ENCODE data around the gene SHBG. TPM values are rescaled to one million over a fixed set of nuclear protein-coding genes. Genes with fewer than 3 reads are reported as not detected.

Gene SHBG
- total RNA-seq, 1 donor from 2014 or later: not detected

GRCh38 chr17:7673239-7673638 is 43.3 kb downstream of the SHBG start:
- Histone ChIP-seq H3K4me1 (no peaks in the 10 kb centered on the region), H3K9me3 (no peaks in the 10 kb centered on the region), H3K27me3 (no peaks in the 10 kb centered on the region), H3K27ac (no peak overlapping the region), H3K4me3 (no peak overlapping the region), H3K36me3 (peaks cover 6 to 78% of the 10 kb centered on the region in 2 donors)
- TF ChIP-seq POLR2AphosphoS5 (IDR thresholded peaks at IDR 0.05; ENCODE audit: insufficient read depth in 1 of 2, low read depth in 1 of 2): no peak
- TF ChIP-seq POLR2A (IDR thresholded peaks at IDR 0.05): no peak
- TF ChIP-seq, protein P1, sequence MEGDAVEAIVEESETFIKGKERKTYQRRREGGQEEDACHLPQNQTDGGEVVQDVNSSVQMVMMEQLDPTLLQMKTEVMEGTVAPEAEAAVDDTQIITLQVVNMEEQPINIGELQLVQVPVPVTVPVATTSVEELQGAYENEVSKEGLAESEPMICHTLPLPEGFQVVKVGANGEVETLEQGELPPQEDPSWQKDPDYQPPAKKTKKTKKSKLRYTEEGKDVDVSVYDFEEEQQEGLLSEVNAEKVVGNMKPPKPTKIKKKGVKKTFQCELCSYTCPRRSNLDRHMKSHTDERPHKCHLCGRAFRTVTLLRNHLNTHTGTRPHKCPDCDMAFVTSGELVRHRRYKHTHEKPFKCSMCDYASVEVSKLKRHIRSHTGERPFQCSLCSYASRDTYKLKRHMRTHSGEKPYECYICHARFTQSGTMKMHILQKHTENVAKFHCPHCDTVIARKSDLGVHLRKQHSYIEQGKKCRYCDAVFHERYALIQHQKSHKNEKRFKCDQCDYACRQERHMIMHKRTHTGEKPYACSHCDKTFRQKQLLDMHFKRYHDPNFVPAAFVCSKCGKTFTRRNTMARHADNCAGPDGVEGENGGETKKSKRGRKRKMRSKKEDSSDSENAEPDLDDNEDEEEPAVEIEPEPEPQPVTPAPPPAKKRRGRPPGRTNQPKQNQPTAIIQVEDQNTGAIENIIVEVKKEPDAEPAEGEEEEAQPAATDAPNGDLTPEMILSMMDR (IDR thresholded peaks at IDR 0.05): no peak
- intact Hi-C loops (cut with DNase I): no loop called here
- no peak for DNase-seq (ENCODE audit: extremely low spot score in 2 of 2)

GRCh38 chr17:7674934-7675333 is 45.0 kb downstream of the SHBG start:
- no peak for DNase-seq (ENCODE audit: extremely low spot score in 2 of 2)
- no peak overlapping the region for H3K27ac ChIP-seq
- H3K27me3 ChIP-seq: no peaks in the 10 kb centered on the region
- no peaks in the 10 kb centered on the region for H3K4me1 ChIP-seq
- no peaks in the 10 kb centered on the region for H3K9me3 ChIP-seq
- no peak overlapping the region for H3K4me3 ChIP-seq
- H3K36me3 ChIP-seq: peaks cover 6 to 61% of the 10 kb centered on the region in 2 donors
- TF ChIP-seq POLR2AphosphoS5 (IDR thresholded peaks at IDR 0.05; ENCODE audit: insufficient read depth in 1 of 2, low read depth in 1 of 2) (no peak), POLR2A (IDR thresholded peaks at IDR 0.05) (no peak)
- TF ChIP-seq, protein P1 (IDR thresholded peaks at IDR 0.05): no peak
- intact Hi-C loops (cut with DNase I): no loop called here

DNA sequence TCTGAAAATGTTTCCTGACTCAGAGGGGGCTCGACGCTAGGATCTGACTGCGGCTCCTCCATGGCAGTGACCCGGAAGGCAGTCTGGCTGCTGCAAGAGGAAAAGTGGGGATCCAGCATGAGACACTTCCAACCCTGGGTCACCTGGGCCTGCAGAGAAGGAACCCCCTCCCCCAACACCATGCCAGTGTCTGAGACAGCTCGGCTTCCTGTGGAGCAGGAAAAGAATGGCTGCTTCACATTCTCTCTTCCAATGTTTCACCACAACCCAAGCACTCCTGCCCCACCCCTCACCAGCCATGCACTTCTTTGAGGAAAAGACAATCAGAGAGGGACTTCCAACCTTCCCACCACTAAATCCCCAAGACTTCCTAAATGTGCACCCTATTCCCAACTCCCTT is 46.6 kb downstream of the SHBG start:
- Histone ChIP-seq H3K36me3 (peaks cover 6 to 48% of the 10 kb centered on the region in 2 donors), H3K27me3 (no peaks in the 10 kb centered on the region), H3K4me1 (no peaks in the 10 kb centered on the region), H3K4me3 (no peak overlapping the region), H3K9me3 (no peaks in the 10 kb centered on the region), H3K27ac (no peak overlapping the region)
- TF ChIP-seq, protein P1 (IDR thresholded peaks at IDR 0.05): no peak
- no peak for TF ChIP-seq POLR2AphosphoS5 (IDR thresholded peaks at IDR 0.05; ENCODE audit: insufficient read depth in 1 of 2, low read depth in 1 of 2)
- TF ChIP-seq POLR2A (IDR thresholded peaks at IDR 0.05): no peak
- intact Hi-C loops (cut with DNase I): no loop called here
- DNase-seq (ENCODE audit: extremely low spot score in 2 of 2): no peak

GRCh38 chr17:7677388-7678067 is 47.6 kb downstream of the SHBG start:
- Histone ChIP-seq H3K4me3 (no peak overlapping the region), H3K27ac (no peak overlapping the region), H3K36me3 (peaks cover 6 to 38% of the 10 kb centered on the region in 2 donors), H3K4me1 (no peaks in the 10 kb centered on the region), H3K9me3 (no peaks in the 10 kb centered on the region), H3K27me3 (no peaks in the 10 kb centered on the region)
- TF ChIP-seq POLR2AphosphoS5 (IDR thresholded peaks at IDR 0.05; ENCODE audit: insufficient read depth in 1 of 2, low read depth in 1 of 2) (no peak), POLR2A (IDR thresholded peaks at IDR 0.05) (no peak)
- TF ChIP-seq, protein P1 (IDR thresholded peaks at IDR 0.05): no peak
- no peak for DNase-seq (ENCODE audit: extremely low spot score in 2 of 2)
- intact Hi-C loops (cut with DNase I): no loop called here

Small RNA genes within 50 kb of the gene (small RNA-seq; reads per million reads assigned to genes)
- gene CD68: not detected

Other genes with a start within 250 kb of the SHBG start
- gene TNK1, start 249.0 kb upstream of the SHBG start, total RNA-seq: 10.1 TPM
- gene PLSCR3, start 235.6 kb upstream of the SHBG start, total RNA-seq: 37.1 TPM
- 118 TPM for gene TMEM256, start 226.0 kb upstream of the SHBG start, total RNA-seq
- gene NLGN2, start 222.3 kb upstream of the SHBG start, total RNA-seq: 25.5 TPM
- not detected for gene SPEM1, start 209.8 kb upstream of the SHBG start, total RNA-seq
- not detected for gene SPEM2, start 204.5 kb upstream of the SHBG start, total RNA-seq
- gene SPEM3, start 201.3 kb upstream of the SHBG start, total RNA-seq: not detected
- gene TMEM102, start 194.7 kb upstream of the SHBG start, total RNA-seq: 9.8 TPM
- gene FGF11, start 190.6 kb upstream of the SHBG start, total RNA-seq: 10.8 TPM
- 5.9 TPM for gene CHRNB1, start 185.1 kb upstream of the SHBG start, total RNA-seq
- gene ZBTB4, start 150.5 kb upstream of the SHBG start, total RNA-seq: 38.1 TPM
- gene SLC35G6, start 148.7 kb upstream of the SHBG start, total RNA-seq: not detected
- gene POLR2A, start 145.8 kb upstream of the SHBG start, total RNA-seq: 118 TPM
- 60.6 TPM for gene TNFSF12, start 81.1 kb upstream of the SHBG start, total RNA-seq
- 20.1 TPM for gene TNFSF13, start 71.4 kb upstream of the SHBG start, total RNA-seq
- gene SENP3, start 68.2 kb upstream of the SHBG start, total RNA-seq: 60.2 TPM
- gene CD68, start 50.5 kb upstream of the SHBG start, total RNA-seq: 40.0 TPM
- gene MPDU1, start 46.3 kb upstream of the SHBG start, total RNA-seq: 73.4 TPM
- gene SOX15, start 40.0 kb upstream of the SHBG start, total RNA-seq: 44.4 TPM
- 36.1 TPM for gene FXR2, start 15.2 kb upstream of the SHBG start, total RNA-seq
- gene SAT2, start 2.3 kb upstream of the SHBG start, total RNA-seq: 69.7 TPM
- gene ATP1B2, start 20.8 kb downstream of the SHBG start, total RNA-seq: 2.7 TPM
- 18.7 TPM for gene TP53, start 57.4 kb downstream of the SHBG start, total RNA-seq
- gene WRAP53, start 58.3 kb downstream of the SHBG start, total RNA-seq: 7.6 TPM
- gene EFNB3, start 75.1 kb downstream of the SHBG start, total RNA-seq: 2.7 TPM
- 0.49 TPM for gene DNAH2, start 87.6 kb downstream of the SHBG start, total RNA-seq
- gene KDM6B, start 204.1 kb downstream of the SHBG start, total RNA-seq: 12.5 TPM
- gene TMEM88, start 224.9 kb downstream of the SHBG start, total RNA-seq: 26.3 TPM
- 83.5 TPM for gene NAA38, start 227.4 kb downstream of the SHBG start, total RNA-seq
- 4.4 TPM for gene CYB5D1, start 227.9 kb downstream of the SHBG start, total RNA-seq